GM18526 (cell line): Measurements from ENCODE around the gene POLR2E.

Experiments
- POLR2A ChIP-seq: IDR thresholded peaks from 3 replicates; pipeline ENCODE4 v1.6.1; 2011; ENCODE audit not compliant: insufficient read length; ENCODE audit errors: extremely low read depth

The POLR2E gene

GRCh38 chr19:1057176-1057855 lies 37.9 kb downstream of the POLR2E start:
- no peak for TF ChIP-seq POLR2A

- no peak for TF ChIP-seq POLR2A
Observed at GRCh38 chr19:1055886-1056620, 39.1 kb downstream of the POLR2E start.

DNA sequence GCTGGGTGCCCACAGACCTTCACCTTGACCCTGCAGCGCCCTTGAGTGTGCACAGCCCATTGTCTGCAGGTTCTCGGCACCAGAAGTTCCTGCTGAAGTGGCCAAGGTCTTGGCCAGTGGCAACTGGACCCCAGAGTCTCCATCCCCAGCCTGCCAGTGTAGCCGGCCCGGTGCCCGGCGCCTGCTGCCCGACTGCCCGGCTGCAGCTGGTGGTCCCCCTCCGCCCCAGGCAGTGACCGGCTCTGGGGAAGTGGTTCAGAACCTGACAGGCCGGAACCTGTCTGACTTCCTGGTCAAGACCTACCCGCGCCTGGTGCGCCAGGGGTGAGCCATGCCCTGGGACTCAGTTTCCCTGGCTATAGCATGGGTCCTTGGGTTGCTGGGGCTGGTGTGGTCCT lies 40.1 kb downstream of the POLR2E start:
- TF ChIP-seq POLR2A: no peak

- no peak for TF ChIP-seq POLR2A
Observed at GRCh38 chr19:1054102-1055027, 40.8 kb downstream of the POLR2E start.

DNA sequence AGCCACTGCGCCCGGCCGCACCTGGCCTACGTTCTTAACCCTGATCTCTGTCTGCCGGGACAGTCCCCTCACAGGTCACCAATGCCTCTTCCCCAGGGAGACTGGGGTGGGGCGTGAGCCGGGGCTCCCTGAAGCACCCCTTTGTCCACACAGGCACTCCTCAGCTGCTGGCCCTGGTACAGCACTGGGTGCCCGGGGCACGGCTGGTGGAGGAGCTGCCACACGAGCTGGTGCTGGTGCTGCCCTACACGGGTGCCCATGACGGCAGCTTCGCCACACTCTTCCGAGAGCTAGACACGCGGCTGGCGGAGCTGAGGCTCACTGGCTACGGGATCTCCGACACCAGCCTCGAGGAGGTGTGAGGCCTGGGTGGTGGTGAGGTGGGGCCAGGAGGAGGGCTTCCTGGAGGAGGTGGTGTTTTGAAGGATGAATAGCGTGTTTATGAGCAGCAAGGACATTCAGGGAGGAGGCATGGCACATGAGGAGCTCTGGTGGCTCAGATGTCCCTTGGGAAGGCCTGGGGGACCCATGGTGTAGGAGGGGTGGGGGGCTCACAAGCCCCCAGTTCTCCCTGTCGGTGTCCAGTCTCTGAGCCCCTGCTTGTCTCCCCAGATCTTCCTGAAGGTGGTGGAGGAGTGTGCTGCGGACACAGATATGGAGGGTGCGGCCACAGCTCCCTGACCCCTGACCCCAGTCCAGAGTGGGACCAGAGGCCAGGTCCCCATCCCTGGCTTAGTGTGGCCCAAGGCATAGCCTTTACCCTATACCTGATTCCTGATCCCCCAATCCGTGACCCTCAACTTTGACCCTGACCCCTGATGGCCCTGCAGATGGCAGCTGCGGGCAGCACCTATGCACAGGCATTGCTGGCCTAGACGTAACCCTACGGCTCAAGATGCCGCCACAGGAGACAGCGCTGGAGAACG lies 41.7 kb downstream of the POLR2E start:
- TF ChIP-seq POLR2A: no peak

DNA sequence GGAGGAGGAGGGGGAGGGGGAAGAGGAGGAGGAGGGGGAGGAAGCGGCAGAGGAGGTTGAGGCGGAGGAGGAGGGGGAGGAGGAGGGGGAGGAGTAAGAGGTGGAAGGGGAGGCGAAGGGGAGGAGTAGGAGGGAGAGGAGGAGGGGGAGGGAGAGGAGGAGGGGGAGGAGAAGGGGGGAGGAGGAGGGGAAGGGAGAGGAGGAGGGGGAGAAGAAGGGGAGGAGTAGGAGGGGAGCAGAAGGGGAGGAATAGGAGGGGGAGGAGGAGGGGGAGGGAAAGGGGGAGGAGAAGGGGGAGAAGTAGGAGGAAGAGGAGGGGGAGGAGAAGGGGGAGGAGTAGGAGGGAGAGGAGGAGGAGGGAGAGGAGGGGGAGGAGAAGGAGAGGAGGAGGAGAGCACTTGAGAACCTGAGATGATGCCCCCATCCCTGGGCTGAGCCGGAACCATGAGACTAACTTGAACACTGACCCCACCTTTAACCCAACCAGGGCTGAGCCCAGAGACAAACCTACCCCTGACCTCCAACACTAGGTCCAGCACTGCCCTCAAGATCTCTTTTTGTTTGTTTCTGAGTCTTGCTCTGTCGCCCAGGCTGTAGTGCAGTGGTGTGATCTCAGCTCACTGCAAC lies 42.7 kb downstream of the POLR2E start:
- TF ChIP-seq POLR2A: no peak

- TF ChIP-seq POLR2A: no peak
Observed at GRCh38 chr19:1051791-1052190, 43.4 kb downstream of the POLR2E start.

DNA sequence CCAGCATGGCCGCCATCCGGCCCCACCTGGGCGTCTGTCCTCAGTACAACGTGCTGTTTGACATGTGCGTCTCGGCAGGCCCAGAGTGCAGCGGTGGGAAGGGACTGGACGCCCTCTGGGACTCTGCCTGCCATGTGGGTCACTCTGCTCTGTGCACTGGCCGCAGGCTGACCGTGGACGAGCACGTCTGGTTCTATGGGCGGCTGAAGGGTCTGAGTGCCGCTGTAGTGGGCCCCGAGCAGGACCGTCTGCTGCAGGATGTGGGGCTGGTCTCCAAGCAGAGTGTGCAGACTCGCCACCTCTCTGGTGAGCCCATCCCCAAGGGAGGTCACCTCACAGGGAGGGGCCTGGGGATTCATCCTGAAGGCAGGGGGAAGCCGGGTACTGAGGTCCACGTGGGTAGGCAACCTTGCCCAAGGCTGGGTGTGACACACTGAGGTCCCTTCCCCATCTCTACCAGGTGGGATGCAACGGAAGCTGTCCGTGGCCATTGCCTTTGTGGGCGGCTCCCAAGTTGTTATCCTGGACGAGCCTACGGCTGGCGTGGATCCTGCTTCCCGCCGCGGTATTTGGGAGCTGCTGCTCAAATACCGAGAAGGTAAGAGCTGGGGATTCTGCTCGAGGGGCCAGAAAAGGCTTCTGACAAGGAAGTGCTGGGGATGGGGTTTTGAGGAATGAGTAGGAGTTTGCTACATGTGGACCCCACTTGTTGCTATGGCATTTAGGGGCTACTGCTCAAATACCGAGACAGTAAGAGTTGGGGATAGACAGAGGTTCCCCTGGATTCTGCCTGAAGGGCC lies 44.0 kb downstream of the POLR2E start:
- no peak for TF ChIP-seq POLR2A

GRCh38 chr19:1049800-1050199 lies 45.4 kb downstream of the POLR2E start:
- TF ChIP-seq POLR2A: no peak

DNA sequence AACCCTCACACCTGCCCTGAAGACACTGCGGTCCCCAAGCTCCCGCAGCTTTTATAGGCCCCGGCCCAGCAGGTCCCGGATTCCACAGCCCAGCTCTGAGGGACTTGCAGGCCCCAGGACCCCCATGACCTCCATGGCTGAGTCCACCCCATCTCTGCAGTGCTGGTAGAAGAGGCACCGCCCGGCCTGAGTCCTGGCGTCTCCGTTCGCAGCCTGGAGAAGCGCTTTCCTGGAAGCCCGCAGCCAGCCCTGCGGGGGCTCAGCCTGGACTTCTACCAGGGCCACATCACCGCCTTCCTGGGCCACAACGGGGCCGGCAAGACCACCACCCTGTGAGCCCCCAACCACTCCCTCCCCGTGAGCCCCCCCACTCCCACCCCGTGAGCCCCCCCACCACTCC lies 46.1 kb downstream of the POLR2E start:
- no peak for TF ChIP-seq POLR2A

- no peak for TF ChIP-seq POLR2A
Observed at GRCh38 chr19:1047696-1048147, 47.5 kb downstream of the POLR2E start.

DNA sequence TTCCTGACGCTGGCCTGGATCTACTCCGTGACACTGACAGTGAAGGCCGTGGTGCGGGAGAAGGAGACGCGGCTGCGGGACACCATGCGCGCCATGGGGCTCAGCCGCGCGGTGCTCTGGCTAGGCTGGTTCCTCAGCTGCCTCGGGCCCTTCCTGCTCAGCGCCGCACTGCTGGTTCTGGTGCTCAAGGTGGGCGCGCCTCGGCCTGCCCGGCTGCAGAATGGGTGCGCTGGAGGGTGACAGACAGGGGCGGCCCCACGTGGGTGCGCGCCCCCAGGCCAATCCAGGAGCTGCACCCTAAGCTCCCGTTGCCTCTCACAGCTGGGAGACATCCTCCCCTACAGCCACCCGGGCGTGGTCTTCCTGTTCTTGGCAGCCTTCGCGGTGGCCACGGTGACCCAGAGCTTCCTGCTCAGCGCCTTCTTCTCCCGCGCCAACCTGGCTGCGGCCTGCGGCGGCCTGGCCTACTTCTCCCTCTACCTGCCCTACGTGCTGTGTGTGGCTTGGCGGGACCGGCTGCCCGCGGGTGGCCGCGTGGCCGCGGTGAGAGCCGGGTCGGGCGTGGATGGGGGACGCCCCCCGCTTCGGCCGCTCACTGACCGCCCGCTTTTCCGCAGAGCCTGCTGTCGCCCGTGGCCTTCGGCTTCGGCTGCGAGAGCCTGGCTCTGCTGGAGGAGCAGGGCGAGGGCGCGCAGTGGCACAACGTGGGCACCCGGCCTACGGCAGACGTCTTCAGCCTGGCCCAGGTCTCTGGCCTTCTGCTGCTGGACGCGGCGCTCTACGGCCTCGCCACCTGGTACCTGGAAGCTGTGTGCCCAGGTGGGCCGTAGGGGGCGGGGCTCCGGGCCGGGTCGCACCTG lies 48.1 kb downstream of the POLR2E start:
- TF ChIP-seq POLR2A: no peak

- TF ChIP-seq POLR2A: no peak
Observed at GRCh38 chr19:1046117-1046626, 49.0 kb downstream of the POLR2E start.

DNA sequence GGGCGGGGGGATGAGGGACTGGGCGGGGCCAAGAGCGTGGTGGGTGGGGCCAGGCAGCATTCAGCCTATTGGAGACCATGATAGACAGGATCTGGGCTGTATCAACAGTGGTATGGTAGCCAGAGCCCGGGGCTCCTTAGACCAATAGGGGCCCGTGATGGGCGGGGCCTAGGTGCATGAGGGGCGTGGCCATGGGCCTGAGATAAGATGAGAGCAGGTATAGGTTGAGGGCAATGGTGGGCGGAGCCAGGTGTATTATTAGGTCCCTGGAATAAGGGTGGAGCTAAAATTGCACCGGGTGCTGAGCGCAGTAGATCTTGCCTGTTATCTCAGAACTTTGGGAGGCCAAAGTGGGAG lies 50.0 kb downstream of the POLR2E start:
- no peak for TF ChIP-seq POLR2A
